ENCODE results near the gene SLC9B1. TPM values are rescaled to one million over a fixed set of nuclear protein-coding genes. Genes with fewer than 3 reads are reported as not detected.

SLC9B1 gene
- total and polyA plus RNA-seq, 8 donors = 0.15 to 21.4 (median 3.7) TPM; not detected in 5

DNA sequence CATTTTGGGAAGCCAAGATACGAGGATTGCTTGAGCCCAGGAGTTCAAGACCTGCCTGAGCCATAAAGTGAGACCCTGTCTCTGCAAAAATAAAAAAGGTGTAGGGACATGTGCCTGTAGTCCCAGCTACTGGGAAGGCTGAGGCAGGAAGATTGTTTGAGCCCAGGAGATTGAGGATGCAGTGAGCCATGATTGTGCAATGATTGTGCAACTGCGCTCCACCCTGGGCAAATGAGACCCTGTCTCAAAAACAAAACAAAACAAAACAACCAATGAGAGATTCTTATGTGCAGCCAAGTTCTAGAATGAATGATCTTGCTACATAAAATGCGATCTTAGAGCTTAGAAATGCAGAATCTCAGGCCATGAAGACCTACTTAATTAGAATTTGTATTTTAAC is 34.5 kb upstream of the SLC9B1 start:
- TF ChIP-seq, protein P1, sequence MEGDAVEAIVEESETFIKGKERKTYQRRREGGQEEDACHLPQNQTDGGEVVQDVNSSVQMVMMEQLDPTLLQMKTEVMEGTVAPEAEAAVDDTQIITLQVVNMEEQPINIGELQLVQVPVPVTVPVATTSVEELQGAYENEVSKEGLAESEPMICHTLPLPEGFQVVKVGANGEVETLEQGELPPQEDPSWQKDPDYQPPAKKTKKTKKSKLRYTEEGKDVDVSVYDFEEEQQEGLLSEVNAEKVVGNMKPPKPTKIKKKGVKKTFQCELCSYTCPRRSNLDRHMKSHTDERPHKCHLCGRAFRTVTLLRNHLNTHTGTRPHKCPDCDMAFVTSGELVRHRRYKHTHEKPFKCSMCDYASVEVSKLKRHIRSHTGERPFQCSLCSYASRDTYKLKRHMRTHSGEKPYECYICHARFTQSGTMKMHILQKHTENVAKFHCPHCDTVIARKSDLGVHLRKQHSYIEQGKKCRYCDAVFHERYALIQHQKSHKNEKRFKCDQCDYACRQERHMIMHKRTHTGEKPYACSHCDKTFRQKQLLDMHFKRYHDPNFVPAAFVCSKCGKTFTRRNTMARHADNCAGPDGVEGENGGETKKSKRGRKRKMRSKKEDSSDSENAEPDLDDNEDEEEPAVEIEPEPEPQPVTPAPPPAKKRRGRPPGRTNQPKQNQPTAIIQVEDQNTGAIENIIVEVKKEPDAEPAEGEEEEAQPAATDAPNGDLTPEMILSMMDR (IDR thresholded peaks at IDR 0.05) = no peak
- TF ChIP-seq EP300 (IDR thresholded peaks at IDR 0.05) = no peak
- TF ChIP-seq POLR2AphosphoS5 (IDR thresholded peaks at IDR 0.05) = no peak
- no peak for TF ChIP-seq POLR2A (IDR thresholded peaks at IDR 0.05)
- 89 to 96% (median 93%) methylated on average over 3 of the region's 3 CpGs for WGBS, 5 donors
- Histone ChIP-seq H3K4me1 (no peaks in the 10 kb centered on the region), H3K27ac (no peak overlapping the region), H3K4me3 (no peak overlapping the region), H3K27me3 (no peaks in the 10 kb centered on the region), H3K9me3 (no peaks in the 10 kb centered on the region), H3K36me3 (peaks cover 4 to 13% (median 12%) of the 10 kb centered on the region in 4 donors)
- intact Hi-C loops (cut with DNase I; ENCODE audit: low total_unique reads) = no loop called here
- no peak for DNase-seq

DNA sequence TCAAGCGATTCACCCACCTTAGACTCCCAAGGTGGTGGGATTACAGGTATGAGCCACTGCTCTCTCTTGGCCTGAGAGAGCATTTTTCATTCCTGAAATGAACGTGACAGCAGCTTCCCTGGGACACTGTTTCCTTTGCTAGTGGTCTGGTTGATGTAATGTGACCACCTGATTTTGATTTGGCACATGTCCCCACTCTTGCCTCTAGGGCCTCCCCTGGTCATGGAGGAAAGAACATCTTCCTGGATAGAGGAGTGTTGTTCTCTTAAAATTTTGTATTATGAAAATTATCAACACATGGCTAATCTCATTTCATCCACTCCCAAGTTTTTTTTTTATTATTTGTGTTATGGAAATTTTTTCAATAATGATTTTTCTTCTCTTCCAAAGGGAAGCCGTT is 33.3 kb upstream of the SLC9B1 start:
- intact Hi-C loops (cut with DNase I; ENCODE audit: low total_unique reads) = no loop called here
- DNase-seq = no peak
- 81 to 90% (median 86%) methylated on average over 3 of the region's 3 CpGs for WGBS, 5 donors

GRCh38 chr4:103052145-103052544 is 32.6 kb upstream of the SLC9B1 start:
- Histone ChIP-seq H3K4me3 (no peak overlapping the region), H3K4me1 (no peaks in the 10 kb centered on the region), H3K36me3 (peaks cover 9 to 26% (median 20%) of the 10 kb centered on the region in 4 donors), H3K9me3 (no peaks in the 10 kb centered on the region), H3K27ac (no peak overlapping the region), H3K27me3 (no peaks in the 10 kb centered on the region)
- 92 to 99% (median 96%) methylated on average over 3 of the region's 3 CpGs for WGBS, 5 donors
- intact Hi-C loops (cut with DNase I; ENCODE audit: low total_unique reads) = no loop called here
- DNase-seq = no peak
- no peak for TF ChIP-seq EP300 (IDR thresholded peaks at IDR 0.05)
- TF ChIP-seq POLR2AphosphoS5 (IDR thresholded peaks at IDR 0.05) = no peak
- no peak for TF ChIP-seq POLR2A (IDR thresholded peaks at IDR 0.05)
- TF ChIP-seq, protein P1 (IDR thresholded peaks at IDR 0.05) = no peak

More for the DNA sequence above, 33.3 kb upstream of the SLC9B1 start:
- Histone ChIP-seq H3K4me1 (no peaks in the 10 kb centered on the region), H3K36me3 (peaks cover 9 to 24% (median 20%) of the 10 kb centered on the region in 4 donors), H3K4me3 (no peak overlapping the region), H3K9me3 (no peaks in the 10 kb centered on the region), H3K27me3 (no peaks in the 10 kb centered on the region), H3K27ac (no peak overlapping the region)
- TF ChIP-seq, protein P1 (IDR thresholded peaks at IDR 0.05) = no peak
- no peak for TF ChIP-seq EP300 (IDR thresholded peaks at IDR 0.05)

DNA sequence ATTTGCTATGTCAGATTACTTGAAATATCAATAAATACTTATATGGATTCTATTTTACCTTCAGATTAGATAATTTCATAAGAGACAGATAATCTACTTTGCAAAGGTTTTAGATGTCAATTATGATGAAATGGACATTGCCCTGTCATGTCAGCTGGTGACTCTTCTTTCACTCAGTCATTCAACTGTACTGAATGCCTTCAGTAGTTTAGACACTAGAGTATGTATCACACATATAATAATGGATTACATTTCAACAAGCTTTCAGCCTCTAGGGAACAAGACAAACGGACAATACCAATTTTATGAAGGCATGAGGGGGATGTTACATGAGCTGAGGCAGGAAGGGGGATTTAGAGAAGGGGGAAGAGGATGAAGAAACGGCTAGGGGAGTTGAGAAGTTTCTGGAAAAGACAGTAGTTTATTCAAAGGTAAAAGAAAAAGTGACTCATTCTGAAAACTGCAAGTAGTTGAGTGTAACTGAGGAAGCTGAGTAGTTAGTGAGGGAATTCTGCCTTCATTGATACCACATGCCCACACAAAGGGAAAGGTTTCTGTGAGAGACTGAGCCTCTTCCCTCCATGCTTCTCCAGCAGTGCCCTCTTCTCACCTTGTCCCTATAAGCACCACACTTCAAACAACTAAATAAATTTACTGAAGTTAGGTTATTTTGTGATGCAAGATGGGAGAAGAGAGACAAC is 31.4 kb upstream of the SLC9B1 start:
- Histone ChIP-seq H3K36me3 (peaks cover 9 to 26% (median 20%) of the 10 kb centered on the region in 4 donors), H3K27me3 (no peaks in the 10 kb centered on the region), H3K4me3 (no peak overlapping the region), H3K27ac (no peak overlapping the region), H3K4me1 (no peaks in the 10 kb centered on the region), H3K9me3 (no peaks in the 10 kb centered on the region)
- TF ChIP-seq, protein P1 (IDR thresholded peaks at IDR 0.05) = no peak
- TF ChIP-seq POLR2AphosphoS5 (IDR thresholded peaks at IDR 0.05) = no peak
- DNase-seq = no peak
- intact Hi-C loops (cut with DNase I; ENCODE audit: low total_unique reads) = no loop called here
- 36 to 59% (median 51%) methylated on average over 2 of the region's 2 CpGs for WGBS, 5 donors

Data from stomach (tissue), 9 donors.